OCI-LY3 (cell line): ENCODE results near the gene GSTK1.
A peak's percentile ranks its signal among the peaks of the same experiment; 100 is the strongest.

Source experiments
- CTCF ChIP-seq: fragments of 200-600, 300-600 bp; sonication (generic); IDR thresholded peaks from 2 replicates; pipeline ENCODE4 v1.5.1; 2014; ENCODE audit warnings: antibody characterized with exemption, low read length, low read depth
- EZH2phosphoT487 ChIP-seq: fragments of 200-600 bp; shearing (Covaris generic); IDR thresholded peaks from 2 replicates; pipeline ENCODE4 v1.6.1; 2018; ENCODE audit warnings: antibody characterized with exemption, mixed run types, low read depth

GRCh38 chr7:143240291-143241168 lies 22.7 kb upstream of the GSTK1 start:
- TF ChIP-seq CTCF (peak; percentile 93), EZH2phosphoT487 (no peak)
